Ishikawa (cell line): ENCODE results near the gene SPAG7.
A peak's percentile ranks its signal among the peaks of the same experiment; 100 is the strongest.

Experiments used
- CEBPB ChIP-seq: IDR thresholded peaks from 2 replicates; pipeline ENCODE4 v1.6.1; 2012
- CREB1 ChIP-seq: IDR thresholded peaks from 2 replicates; pipeline ENCODE4 v1.6.1; 2012; ENCODE audit warnings: low read depth
- EGR1 ChIP-seq: IDR thresholded peaks from 2 replicates; pipeline ENCODE4 v1.6.1; 2012
- EP300 ChIP-seq: IDR thresholded peaks from 2 replicates; pipeline ENCODE4 v1.6.1; 2012; ENCODE audit warnings: borderline replicate concordance
- FOXM1 ChIP-seq: IDR thresholded peaks from 2 replicates; pipeline ENCODE4 v1.6.1; 2012; ENCODE audit warnings: low read depth, borderline replicate concordance
- NFIC ChIP-seq: IDR thresholded peaks from 2 replicates; pipeline ENCODE4 v1.6.1; 2012
- RAD21 ChIP-seq: IDR thresholded peaks from 2 replicates; pipeline ENCODE4 v1.6.1; 2012; ENCODE audit warnings: low read depth
- TAF1 ChIP-seq: IDR thresholded peaks from 2 replicates; pipeline ENCODE4 v1.6.1; 2012; ENCODE audit warnings: low read depth, mild to moderate bottlenecking
- TCF12 ChIP-seq: IDR thresholded peaks from 2 replicates; pipeline ENCODE4 v1.6.1; 2012; ENCODE audit warnings: low read depth
- TEAD4 ChIP-seq: IDR thresholded peaks from 2 replicates; pipeline ENCODE4 v1.6.1; 2012
- YY1 ChIP-seq: IDR thresholded peaks from 2 replicates; pipeline ENCODE4 v1.6.1; 2012; ENCODE audit warnings: low read depth
- ZBTB7A ChIP-seq: IDR thresholded peaks from 2 replicates; pipeline ENCODE4 v1.6.1; 2012; ENCODE audit warnings: low read depth
- TF ChIP-seq, protein P1 (sequence below): IDR thresholded peaks from 2 replicates; pipeline ENCODE4 v1.6.1; 2012; ENCODE audit warnings: low read depth, mild to moderate bottlenecking
- TF ChIP-seq, protein P2 (sequence below): IDR thresholded peaks from 2 replicates; pipeline ENCODE4 v1.6.1; 2012
- TF ChIP-seq, protein P3 (sequence below): IDR thresholded peaks from 2 replicates; pipeline ENCODE4 v1.6.1; 2012

The SPAG7 gene

DNA sequence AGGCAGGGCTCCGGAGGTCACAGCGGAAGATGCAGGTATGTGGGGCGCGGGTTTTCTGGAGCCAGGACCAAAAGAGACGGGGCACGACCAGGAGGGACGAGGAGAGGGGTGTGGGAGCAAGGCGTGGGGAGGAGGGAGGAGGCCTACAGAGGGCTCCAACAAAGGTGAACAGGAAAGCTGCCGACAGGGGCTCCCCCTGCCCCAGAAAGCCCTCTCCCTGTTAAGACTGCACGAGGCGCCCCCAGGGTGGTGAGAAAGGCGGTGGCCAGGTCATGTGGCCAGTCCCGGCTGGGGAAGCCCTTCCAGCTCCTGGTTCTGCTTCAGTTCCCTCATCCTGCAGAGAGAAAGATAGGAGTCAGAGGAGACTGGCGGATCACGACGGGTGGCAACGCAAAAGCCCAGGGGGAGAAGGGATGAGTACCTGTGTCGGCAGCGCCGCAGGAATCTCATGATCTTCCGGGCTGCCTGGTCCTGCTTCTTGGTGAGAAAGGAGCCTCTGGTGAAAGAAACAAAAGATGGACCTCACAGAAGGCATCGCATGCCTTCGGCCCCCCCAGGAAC, 949 bp upstream of the SPAG7 start:
- TF ChIP-seq RAD21 (no peak), ZBTB7A (no peak), FOXM1 (no peak)
- TF ChIP-seq, protein P1, sequence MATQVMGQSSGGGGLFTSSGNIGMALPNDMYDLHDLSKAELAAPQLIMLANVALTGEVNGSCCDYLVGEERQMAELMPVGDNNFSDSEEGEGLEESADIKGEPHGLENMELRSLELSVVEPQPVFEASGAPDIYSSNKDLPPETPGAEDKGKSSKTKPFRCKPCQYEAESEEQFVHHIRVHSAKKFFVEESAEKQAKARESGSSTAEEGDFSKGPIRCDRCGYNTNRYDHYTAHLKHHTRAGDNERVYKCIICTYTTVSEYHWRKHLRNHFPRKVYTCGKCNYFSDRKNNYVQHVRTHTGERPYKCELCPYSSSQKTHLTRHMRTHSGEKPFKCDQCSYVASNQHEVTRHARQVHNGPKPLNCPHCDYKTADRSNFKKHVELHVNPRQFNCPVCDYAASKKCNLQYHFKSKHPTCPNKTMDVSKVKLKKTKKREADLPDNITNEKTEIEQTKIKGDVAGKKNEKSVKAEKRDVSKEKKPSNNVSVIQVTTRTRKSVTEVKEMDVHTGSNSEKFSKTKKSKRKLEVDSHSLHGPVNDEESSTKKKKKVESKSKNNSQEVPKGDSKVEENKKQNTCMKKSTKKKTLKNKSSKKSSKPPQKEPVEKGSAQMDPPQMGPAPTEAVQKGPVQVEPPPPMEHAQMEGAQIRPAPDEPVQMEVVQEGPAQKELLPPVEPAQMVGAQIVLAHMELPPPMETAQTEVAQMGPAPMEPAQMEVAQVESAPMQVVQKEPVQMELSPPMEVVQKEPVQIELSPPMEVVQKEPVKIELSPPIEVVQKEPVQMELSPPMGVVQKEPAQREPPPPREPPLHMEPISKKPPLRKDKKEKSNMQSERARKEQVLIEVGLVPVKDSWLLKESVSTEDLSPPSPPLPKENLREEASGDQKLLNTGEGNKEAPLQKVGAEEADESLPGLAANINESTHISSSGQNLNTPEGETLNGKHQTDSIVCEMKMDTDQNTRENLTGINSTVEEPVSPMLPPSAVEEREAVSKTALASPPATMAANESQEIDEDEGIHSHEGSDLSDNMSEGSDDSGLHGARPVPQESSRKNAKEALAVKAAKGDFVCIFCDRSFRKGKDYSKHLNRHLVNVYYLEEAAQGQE: no peak
- TF ChIP-seq, protein P2, sequence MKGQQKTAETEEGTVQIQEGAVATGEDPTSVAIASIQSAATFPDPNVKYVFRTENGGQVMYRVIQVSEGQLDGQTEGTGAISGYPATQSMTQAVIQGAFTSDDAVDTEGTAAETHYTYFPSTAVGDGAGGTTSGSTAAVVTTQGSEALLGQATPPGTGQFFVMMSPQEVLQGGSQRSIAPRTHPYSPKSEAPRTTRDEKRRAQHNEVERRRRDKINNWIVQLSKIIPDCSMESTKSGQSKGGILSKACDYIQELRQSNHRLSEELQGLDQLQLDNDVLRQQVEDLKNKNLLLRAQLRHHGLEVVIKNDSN: peak; percentile 72

GRCh38 chr17:4966844-4967538, 626 bp downstream of the SPAG7 start:
- TF ChIP-seq EGR1: no peak
- TF ChIP-seq YY1: no peak
- no peak for TF ChIP-seq RAD21
- TF ChIP-seq, protein P2: peak; percentile 34; the same call in 1 of the 2 replicates
- peak; percentile 50; the same call in 1 of the 2 replicates for TF ChIP-seq FOXM1
- TF ChIP-seq, protein P1: no peak
- peak; percentile 87 for TF ChIP-seq TEAD4
- TF ChIP-seq TAF1: peak; percentile 82
- TF ChIP-seq ZBTB7A: peak; percentile 66; the same call in 1 of the 2 replicates
- TF ChIP-seq, protein P3, sequence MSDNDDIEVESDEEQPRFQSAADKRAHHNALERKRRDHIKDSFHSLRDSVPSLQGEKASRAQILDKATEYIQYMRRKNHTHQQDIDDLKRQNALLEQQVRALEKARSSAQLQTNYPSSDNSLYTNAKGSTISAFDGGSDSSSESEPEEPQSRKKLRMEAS: peak; percentile 72
- peak; percentile 24; the same call in 1 of the 2 replicates for TF ChIP-seq EP300
- 0 out of 2 replicates have a peak, but pooled peaks have one; percentile 42 for TF ChIP-seq TCF12
- TF ChIP-seq CREB1: no peak

DNA sequence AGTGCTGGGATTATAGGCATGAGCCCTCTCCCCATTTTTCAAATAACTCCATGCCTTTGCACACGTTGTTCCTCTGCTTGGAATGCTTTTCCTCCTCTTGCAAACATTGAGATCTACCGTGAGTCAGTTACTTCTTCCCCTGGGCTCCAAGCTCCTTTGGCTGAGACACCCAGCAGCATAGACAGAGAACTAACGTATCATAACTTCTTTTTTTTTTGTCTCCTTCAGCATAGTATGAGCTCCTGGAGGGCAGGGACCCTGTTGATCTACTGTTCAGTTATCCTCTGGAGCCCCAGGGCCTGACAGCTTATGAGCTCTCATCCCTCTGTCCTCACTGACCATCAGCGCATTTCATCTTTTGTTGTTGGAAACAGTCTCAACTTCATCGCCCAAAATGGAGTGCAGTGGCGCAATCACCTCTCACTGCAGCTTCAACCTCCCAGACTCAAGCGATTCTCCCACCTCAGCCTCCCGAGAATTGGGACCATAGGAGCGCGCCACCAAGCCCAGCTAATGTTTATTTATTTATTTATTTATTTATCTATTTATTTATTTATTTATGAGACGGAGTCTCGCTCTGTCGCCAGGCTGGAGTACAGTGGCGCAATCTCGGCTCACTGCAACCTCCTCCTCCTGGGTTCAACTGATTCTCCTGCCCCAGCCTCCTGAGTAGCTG, 2.2 kb downstream of the SPAG7 start:
- TF ChIP-seq EGR1 (no peak), TAF1 (no peak), TCF12 (no peak), CEBPB (no peak), FOXM1 (no peak), NFIC (no peak), RAD21 (no peak), TEAD4 (no peak), YY1 (no peak), ZBTB7A (no peak), CREB1 (no peak), EP300 (no peak)
- TF ChIP-seq, protein P2: no peak
- TF ChIP-seq, protein P1: no peak
- TF ChIP-seq, protein P3: no peak
